Neutrophil (primary cell): ENCODE data around the gene ITGA7.
A peak's percentile ranks its signal among the peaks of the same experiment; 100 is the strongest.

Source experiments
- H3K27ac ChIP-seq: fragments of 200-600 bp; sonication (generic); 2 replicates; pipeline ENCODE4 v1.5.1; 2016; ENCODE audit warnings: mild to moderate bottlenecking, moderate library complexity
- H3K27me3 ChIP-seq: fragments of 200-600 bp; sonication (generic); 2 replicates; pipeline ENCODE4 v1.6.0; 2016; ENCODE audit warnings: mild to moderate bottlenecking
- H3K36me3 ChIP-seq: fragments of 200-600 bp; sonication (generic); 2 replicates; pipeline ENCODE4 v1.5.1; 2017
- H3K4me1 ChIP-seq, 2 experiments: fragments of 200-600 bp in 1 of 2; sonication (generic) in 1 of 2; 1 replicate in 1 of 2; 2 replicates in 1 of 2; pipeline versions ENCODE4 v1.5.1 to v1.6.1; 2013 to 2016; ENCODE audit warnings: low read depth in 1 of 2, low read length in 1 of 2, mild to moderate bottlenecking in 1 of 2, moderate library complexity in 1 of 2; ENCODE audit not compliant: control insufficient read depth in 1 of 2, insufficient read depth in 1 of 2
- H3K4me3 ChIP-seq, 2 experiments: fragments of 200-600 bp in 1 of 2; sonication (generic) in 1 of 2; 1 replicate in 1 of 2; 2 replicates in 1 of 2; pipeline ENCODE4 v1.5.1; 2013 to 2016; ENCODE audit warnings: low read depth in 1 of 2, low read length in 1 of 2, mild to moderate bottlenecking in 1 of 2, moderate library complexity in 1 of 2
- H3K9me3 ChIP-seq: fragments of 200-600 bp; sonication (generic); 2 replicates; pipeline ENCODE4 v1.5.1; 2016
- TF ChIP-seq, protein P1 (sequence below): fragments of 200-600 bp; sonication (generic); IDR thresholded peaks from 2 replicates; pipeline ENCODE4 v1.5.1; 2016; ENCODE audit warnings: antibody characterized with exemption

The ITGA7 gene

DNA sequence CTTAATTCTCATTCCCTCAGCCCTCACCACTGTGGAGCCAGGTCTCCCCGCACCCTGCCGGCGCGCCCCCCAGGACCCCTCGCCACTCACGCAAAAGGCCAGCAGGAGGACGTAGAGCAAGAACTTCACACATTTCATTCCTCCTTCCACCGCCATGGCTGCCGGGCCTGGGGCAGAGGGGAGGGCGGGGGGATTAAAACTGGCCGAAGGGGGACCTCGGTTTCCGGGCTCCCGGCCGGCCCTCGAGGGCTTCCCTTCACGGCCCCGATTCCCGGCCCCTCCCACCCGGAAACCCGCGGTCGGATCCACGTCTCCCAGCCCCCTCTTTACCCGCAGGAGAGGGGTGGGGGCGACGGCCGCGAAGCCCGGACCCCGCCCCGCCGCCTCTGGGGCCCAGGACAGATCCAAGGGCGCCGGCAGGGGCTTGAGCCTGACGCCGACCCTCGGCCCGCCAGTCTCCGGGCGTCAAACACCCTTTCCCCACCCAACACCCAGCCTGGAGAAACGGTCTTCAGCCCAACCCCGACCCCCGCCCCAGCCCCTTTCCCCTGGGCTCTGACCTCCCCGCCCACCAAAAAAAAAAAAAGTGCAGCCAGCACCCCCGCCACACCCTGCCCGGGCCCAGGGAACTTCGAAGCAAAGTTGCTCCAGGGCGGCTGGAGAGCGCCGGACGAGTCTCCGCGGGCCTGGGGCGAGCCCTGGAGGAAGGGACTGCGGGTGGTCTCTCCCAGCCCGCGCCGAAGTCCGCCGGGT lies 20.7 kb upstream of the ITGA7 start:
- Histone ChIP-seq H3K36me3 (peaks cover 39% of the 10 kb centered on the region), H3K4me3 (peak overlapping the region; percentile 69 to 88), H3K27me3 (no peaks in the 10 kb centered on the region), H3K27ac (peak overlapping the region; percentile 95), H3K9me3 (no peaks in the 10 kb centered on the region), H3K4me1 (peaks cover 46 to 49% of the 10 kb centered on the region in 2 experiments)
- TF ChIP-seq, protein P1, sequence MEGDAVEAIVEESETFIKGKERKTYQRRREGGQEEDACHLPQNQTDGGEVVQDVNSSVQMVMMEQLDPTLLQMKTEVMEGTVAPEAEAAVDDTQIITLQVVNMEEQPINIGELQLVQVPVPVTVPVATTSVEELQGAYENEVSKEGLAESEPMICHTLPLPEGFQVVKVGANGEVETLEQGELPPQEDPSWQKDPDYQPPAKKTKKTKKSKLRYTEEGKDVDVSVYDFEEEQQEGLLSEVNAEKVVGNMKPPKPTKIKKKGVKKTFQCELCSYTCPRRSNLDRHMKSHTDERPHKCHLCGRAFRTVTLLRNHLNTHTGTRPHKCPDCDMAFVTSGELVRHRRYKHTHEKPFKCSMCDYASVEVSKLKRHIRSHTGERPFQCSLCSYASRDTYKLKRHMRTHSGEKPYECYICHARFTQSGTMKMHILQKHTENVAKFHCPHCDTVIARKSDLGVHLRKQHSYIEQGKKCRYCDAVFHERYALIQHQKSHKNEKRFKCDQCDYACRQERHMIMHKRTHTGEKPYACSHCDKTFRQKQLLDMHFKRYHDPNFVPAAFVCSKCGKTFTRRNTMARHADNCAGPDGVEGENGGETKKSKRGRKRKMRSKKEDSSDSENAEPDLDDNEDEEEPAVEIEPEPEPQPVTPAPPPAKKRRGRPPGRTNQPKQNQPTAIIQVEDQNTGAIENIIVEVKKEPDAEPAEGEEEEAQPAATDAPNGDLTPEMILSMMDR = no peak

DNA sequence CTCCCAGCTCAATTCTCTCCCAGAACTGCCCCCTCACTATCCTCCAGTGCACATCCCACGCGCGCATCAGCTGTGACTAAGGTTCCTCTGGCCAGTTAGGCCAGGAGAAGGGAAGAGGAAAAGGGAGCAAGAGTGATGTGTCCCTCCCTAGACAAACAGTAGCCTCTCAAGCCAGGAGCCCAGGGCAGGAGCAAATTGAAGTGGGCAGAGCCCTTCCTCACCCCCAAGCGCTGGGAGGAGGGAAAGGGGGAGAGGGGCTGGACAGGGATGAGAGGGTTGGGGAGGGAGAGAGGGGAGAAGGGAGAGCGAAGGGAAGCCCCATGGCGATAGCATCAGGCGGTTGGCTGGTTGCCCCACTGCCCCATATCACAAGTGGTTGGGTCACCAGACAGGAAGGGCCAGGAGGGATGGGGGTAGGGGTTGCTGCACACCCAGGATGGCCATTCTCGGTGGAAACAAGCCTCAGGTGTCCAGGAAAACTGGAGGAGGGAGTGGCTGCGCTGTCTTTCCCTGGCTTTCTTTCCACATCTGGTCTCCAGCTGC lies 20.0 kb upstream of the ITGA7 start:
- H3K4me3 ChIP-seq = peak overlapping the region; percentile 69 to 88
- H3K9me3 ChIP-seq = no peaks in the 10 kb centered on the region
- peak overlapping the region; percentile 95 for H3K27ac ChIP-seq
- TF ChIP-seq, protein P1 = no peak
- peaks cover 46 to 49% of the 10 kb centered on the region in 2 experiments for H3K4me1 ChIP-seq
- H3K36me3 ChIP-seq = peaks cover 46% of the 10 kb centered on the region
- H3K27me3 ChIP-seq = no peaks in the 10 kb centered on the region

DNA sequence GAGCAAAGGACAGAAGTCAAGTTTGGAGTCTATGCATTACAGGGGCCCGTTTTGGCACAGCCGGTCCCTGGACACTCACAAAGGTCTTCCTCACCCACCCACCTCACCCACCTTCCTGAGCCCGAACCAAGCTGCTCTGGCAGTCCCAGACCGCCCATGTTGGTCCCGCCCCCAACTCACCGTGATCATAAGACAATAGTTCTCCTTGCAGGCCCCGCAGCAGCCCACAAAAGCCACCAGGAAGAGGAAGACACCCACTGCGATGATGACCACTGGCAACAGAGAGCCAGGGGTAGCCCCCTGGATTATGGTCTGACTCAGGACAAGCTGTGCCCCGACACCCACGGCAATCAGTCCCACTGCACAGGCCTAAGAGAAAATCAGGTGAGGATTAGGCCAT lies 19.3 kb upstream of the ITGA7 start:
- Histone ChIP-seq H3K4me3 (peak overlapping the region; percentile 69 to 88), H3K9me3 (no peaks in the 10 kb centered on the region), H3K4me1 (peaks cover 46 to 49% of the 10 kb centered on the region in 2 experiments), H3K27ac (peak overlapping the region; percentile 95), H3K36me3 (peaks cover 53% of the 10 kb centered on the region), H3K27me3 (no peaks in the 10 kb centered on the region)
- TF ChIP-seq, protein P1 = no peak

DNA sequence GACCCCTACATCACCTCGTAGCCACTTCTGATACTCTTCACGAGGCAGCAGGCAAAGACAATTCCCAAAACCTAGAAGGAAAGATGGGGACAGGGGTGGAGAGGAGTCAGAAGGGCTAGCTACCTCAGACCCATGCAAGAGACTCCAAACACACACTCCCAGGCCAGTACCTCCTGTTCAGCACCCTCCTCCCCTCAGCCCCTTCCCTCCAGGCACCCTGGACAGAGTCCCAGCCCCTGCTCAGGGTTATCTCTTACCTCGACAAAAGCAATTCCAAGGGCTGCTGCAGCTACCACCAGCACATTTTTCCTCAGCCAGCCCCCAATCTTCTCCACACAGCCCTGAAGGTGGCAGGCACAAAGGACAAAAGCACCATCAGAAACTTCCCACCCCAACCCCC lies 17.9 kb upstream of the ITGA7 start:
- Histone ChIP-seq H3K4me3 (no peak overlapping the region), H3K4me1 (peaks cover 46 to 55% of the 10 kb centered on the region in 2 experiments), H3K27me3 (no peaks in the 10 kb centered on the region), H3K9me3 (no peaks in the 10 kb centered on the region), H3K36me3 (peaks cover 67% of the 10 kb centered on the region), H3K27ac (peak overlapping the region; percentile 57)
- TF ChIP-seq, protein P1 = no peak

DNA sequence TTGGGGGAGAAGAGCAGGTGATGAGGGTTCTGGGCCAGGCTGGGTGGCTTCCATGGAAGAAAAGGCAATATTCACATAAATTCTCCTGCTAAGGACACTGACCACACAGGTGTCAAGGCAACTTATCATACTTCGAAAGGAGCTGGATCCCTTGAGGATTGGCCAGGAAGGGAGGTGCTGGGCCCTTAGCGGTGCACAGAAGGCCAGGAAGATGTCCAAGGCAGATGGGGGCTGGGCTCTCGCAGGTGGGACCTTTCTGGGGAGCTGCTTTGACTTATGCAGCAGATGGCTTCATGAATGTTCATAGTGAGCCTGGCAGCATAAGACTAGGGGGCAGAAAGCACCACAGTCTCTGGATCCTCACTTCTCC lies 17.2 kb upstream of the ITGA7 start:
- Histone ChIP-seq H3K27ac (peak overlapping the region; percentile 57), H3K4me1 (peaks cover 45 to 55% of the 10 kb centered on the region in 2 experiments), H3K4me3 (no peak overlapping the region), H3K27me3 (no peaks in the 10 kb centered on the region), H3K36me3 (peaks cover 74% of the 10 kb centered on the region), H3K9me3 (no peaks in the 10 kb centered on the region)
- TF ChIP-seq, protein P1 = peak; percentile 2
